ENCODE results near the gene FAM120A.

FAM120A gene

GRCh38 chr9:93486268-93486667, 34.8 kb downstream of the FAM120A start:
- DNase-seq (ENCODE audit: low spot score) = no peak
- H2BK120ac ChIP-seq (ENCODE audit: low read depth, low read length) = no peak overlapping the region
- H3K27me3 ChIP-seq (ENCODE audit: control insufficient read depth in 3 of 3, insufficient read depth in 3 of 3, low read depth in 1 of 3, low read length in 3 of 3) = no peaks in the 10 kb centered on the region
- no peak overlapping the region for H3K14ac ChIP-seq (ENCODE audit: low read length)
- H3K9me3 ChIP-seq (replicated peaks in 1 of 2; ENCODE audit: control insufficient read depth in 2 of 2, insufficient read depth in 1 of 2, low read depth in 1 of 2, low read length in 2 of 2) = no peaks in the 10 kb centered on the region
- no peak overlapping the region for H2BK5ac ChIP-seq (ENCODE audit: low read length)
- H4K8ac ChIP-seq (ENCODE audit: low read depth, low read length) = no peak overlapping the region
- H2BK12ac ChIP-seq (ENCODE audit: low read length) = no peak overlapping the region
- peaks cover 0 to 86% of the 10 kb centered on the region in 2 donors for H3K36me3 ChIP-seq (replicated peaks in 1 of 2; ENCODE audit: control insufficient read depth in 2 of 2, insufficient read depth in 2 of 2, low read length in 2 of 2)
- no peaks in the 10 kb centered on the region for H3K79me1 ChIP-seq (ENCODE audit: low read depth, low read length)
- no peak overlapping the region for H3K9ac ChIP-seq (ENCODE audit: low read depth, low read length, poor library complexity)
- no peak overlapping the region for H3K4me3 ChIP-seq (ENCODE audit: low read length in 2 of 2)
- H3K4me1 ChIP-seq (ENCODE audit: control insufficient read depth in 2 of 2, insufficient read depth in 1 of 2, low read depth in 1 of 2, low read length in 2 of 2) = peaks cover 0 to 5% of the 10 kb centered on the region in 2 donors
- H4K91ac ChIP-seq (ENCODE audit: low read depth, low read length, poor library complexity) = no peak overlapping the region
- H2BK15ac ChIP-seq (ENCODE audit: low read length) = no peak overlapping the region
- WGBS, 2 donors (ENCODE audit: extremely low coverage in 2 of 2, insufficient read length in 2 of 2, insufficient replicate concordance in 1 of 2) = no CpG with 5 or more reads among the region's 1 CpG
- no peak overlapping the region for H3K27ac ChIP-seq (replicated peaks; ENCODE audit: low read length)
- H2AK5ac ChIP-seq (ENCODE audit: low read depth, low read length) = no peak overlapping the region
- no peak overlapping the region for H3K23ac ChIP-seq (ENCODE audit: low read depth, low read length, poor library complexity)
- H3K4me2 ChIP-seq (ENCODE audit: insufficient read depth, low read length, poor library complexity, severe bottlenecking) = no peak overlapping the region
- H3K18ac ChIP-seq (ENCODE audit: low read length) = no peak overlapping the region
- no peak overlapping the region for H2AFZ ChIP-seq (ENCODE audit: low read length)
- no peak overlapping the region for H3K4ac ChIP-seq (ENCODE audit: low read length)

- H3K79me1 ChIP-seq (ENCODE audit: low read depth, low read length) = no peaks in the 10 kb centered on the region
- WGBS, 2 donors (ENCODE audit: extremely low coverage in 2 of 2, insufficient read length in 2 of 2, insufficient replicate concordance in 1 of 2) = no CpG with 5 or more reads among the region's 5 CpGs
- H4K8ac ChIP-seq (ENCODE audit: low read depth, low read length) = no peak overlapping the region
These were observed 36.8 kb downstream of the FAM120A start for GRCh38 chr9:93488244-93488643.

GRCh38 chr9:93491593-93492232, 40.2 kb downstream of the FAM120A start:
- Histone ChIP-seq H3K4me2 (ENCODE audit: insufficient read depth, low read length, poor library complexity, severe bottlenecking) (no peak overlapping the region), H2BK5ac (ENCODE audit: low read length) (no peak overlapping the region), H3K9me3 (replicated peaks in 1 of 2; ENCODE audit: control insufficient read depth in 2 of 2, insufficient read depth in 1 of 2, low read depth in 1 of 2, low read length in 2 of 2) (no peaks in the 10 kb centered on the region), H4K91ac (ENCODE audit: low read depth, low read length, poor library complexity) (no peak overlapping the region), H2AFZ (ENCODE audit: low read length) (no peak overlapping the region), H3K27ac (replicated peaks; ENCODE audit: low read length) (no peak overlapping the region), H2AK5ac (ENCODE audit: low read depth, low read length) (no peak overlapping the region), H3K4me1 (ENCODE audit: control insufficient read depth in 2 of 2, insufficient read depth in 1 of 2, low read depth in 1 of 2, low read length in 2 of 2) (peaks cover 0 to 2% of the 10 kb centered on the region in 2 donors), H3K4me3 (ENCODE audit: low read length in 2 of 2) (no peak overlapping the region), H2BK12ac (ENCODE audit: low read length) (no peak overlapping the region), H3K79me1 (ENCODE audit: low read depth, low read length) (no peaks in the 10 kb centered on the region), H4K8ac (ENCODE audit: low read depth, low read length) (no peak overlapping the region), H3K36me3 (replicated peaks in 1 of 2; ENCODE audit: control insufficient read depth in 2 of 2, insufficient read depth in 2 of 2, low read length in 2 of 2) (peaks cover 8 to 78% of the 10 kb centered on the region in 2 donors), H2BK15ac (ENCODE audit: low read length) (no peak overlapping the region), H3K27me3 (ENCODE audit: control insufficient read depth in 3 of 3, insufficient read depth in 3 of 3, low read depth in 1 of 3, low read length in 3 of 3) (no peaks in the 10 kb centered on the region), H3K4ac (ENCODE audit: low read length) (no peak overlapping the region), H3K14ac (ENCODE audit: low read length) (no peak overlapping the region), H3K23ac (ENCODE audit: low read depth, low read length, poor library complexity) (no peak overlapping the region), H3K9ac (ENCODE audit: low read depth, low read length, poor library complexity) (no peak overlapping the region), H2BK120ac (ENCODE audit: low read depth, low read length) (no peak overlapping the region), H3K18ac (ENCODE audit: low read length) (no peak overlapping the region)
- no CpG with 5 or more reads among the region's 3 CpGs for WGBS, 2 donors (ENCODE audit: extremely low coverage in 2 of 2, insufficient read length in 2 of 2, insufficient replicate concordance in 1 of 2)
- no peak for DNase-seq (ENCODE audit: low spot score)

More at GRCh38 chr9:93488244-93488643, 36.8 kb downstream of the FAM120A start:
- Histone ChIP-seq H2AK5ac (ENCODE audit: low read depth, low read length) (no peak overlapping the region), H3K23ac (ENCODE audit: low read depth, low read length, poor library complexity) (no peak overlapping the region), H3K9me3 (replicated peaks in 1 of 2; ENCODE audit: control insufficient read depth in 2 of 2, insufficient read depth in 1 of 2, low read depth in 1 of 2, low read length in 2 of 2) (no peaks in the 10 kb centered on the region), H2AFZ (ENCODE audit: low read length) (no peak overlapping the region), H3K4me1 (ENCODE audit: control insufficient read depth in 2 of 2, insufficient read depth in 1 of 2, low read depth in 1 of 2, low read length in 2 of 2) (peaks cover 0 to 2% of the 10 kb centered on the region in 2 donors), H2BK15ac (ENCODE audit: low read length) (no peak overlapping the region), H3K4ac (ENCODE audit: low read length) (no peak overlapping the region), H3K4me3 (ENCODE audit: low read length in 2 of 2) (no peak overlapping the region), H3K36me3 (replicated peaks in 1 of 2; ENCODE audit: control insufficient read depth in 2 of 2, insufficient read depth in 2 of 2, low read length in 2 of 2) (peaks cover 0 to 76% of the 10 kb centered on the region in 2 donors), H4K91ac (ENCODE audit: low read depth, low read length, poor library complexity) (no peak overlapping the region), H2BK5ac (ENCODE audit: low read length) (no peak overlapping the region), H2BK12ac (ENCODE audit: low read length) (no peak overlapping the region), H3K18ac (ENCODE audit: low read length) (no peak overlapping the region), H3K14ac (ENCODE audit: low read length) (no peak overlapping the region), H3K27ac (replicated peaks; ENCODE audit: low read length) (no peak overlapping the region), H3K27me3 (ENCODE audit: control insufficient read depth in 3 of 3, insufficient read depth in 3 of 3, low read depth in 1 of 3, low read length in 3 of 3) (no peaks in the 10 kb centered on the region), H2BK120ac (ENCODE audit: low read depth, low read length) (no peak overlapping the region), H3K9ac (ENCODE audit: low read depth, low read length, poor library complexity) (no peak overlapping the region), H3K4me2 (ENCODE audit: insufficient read depth, low read length, poor library complexity, severe bottlenecking) (no peak overlapping the region)
- DNase-seq (ENCODE audit: low spot score) = no peak

- Histone ChIP-seq H3K79me1 (ENCODE audit: low read depth, low read length) (no peaks in the 10 kb centered on the region), H2BK15ac (ENCODE audit: low read length) (no peak overlapping the region), H3K4ac (ENCODE audit: low read length) (no peak overlapping the region), H2AFZ (ENCODE audit: low read length) (no peak overlapping the region), H3K9ac (ENCODE audit: low read depth, low read length, poor library complexity) (no peak overlapping the region), H3K18ac (ENCODE audit: low read length) (no peak overlapping the region), H3K27me3 (ENCODE audit: control insufficient read depth in 3 of 3, insufficient read depth in 3 of 3, low read depth in 1 of 3, low read length in 3 of 3) (no peaks in the 10 kb centered on the region), H2AK5ac (ENCODE audit: low read depth, low read length) (no peak overlapping the region), H3K9me3 (replicated peaks in 1 of 2; ENCODE audit: control insufficient read depth in 2 of 2, insufficient read depth in 1 of 2, low read depth in 1 of 2, low read length in 2 of 2) (no peaks in the 10 kb centered on the region), H4K8ac (ENCODE audit: low read depth, low read length) (no peak overlapping the region), H3K23ac (ENCODE audit: low read depth, low read length, poor library complexity) (no peak overlapping the region), H3K4me2 (ENCODE audit: insufficient read depth, low read length, poor library complexity, severe bottlenecking) (no peak overlapping the region), H2BK120ac (ENCODE audit: low read depth, low read length) (no peak overlapping the region), H3K4me3 (ENCODE audit: low read length in 2 of 2) (no peak overlapping the region), H3K14ac (ENCODE audit: low read length) (no peak overlapping the region), H3K36me3 (replicated peaks in 1 of 2; ENCODE audit: control insufficient read depth in 2 of 2, insufficient read depth in 2 of 2, low read length in 2 of 2) (peaks cover 11 to 82% of the 10 kb centered on the region in 2 donors), H4K91ac (ENCODE audit: low read depth, low read length, poor library complexity) (no peak overlapping the region), H3K4me1 (ENCODE audit: control insufficient read depth in 2 of 2, insufficient read depth in 1 of 2, low read depth in 1 of 2, low read length in 2 of 2) (peaks cover 0 to 2% of the 10 kb centered on the region in 2 donors), H3K27ac (replicated peaks; ENCODE audit: low read length) (no peak overlapping the region), H2BK5ac (ENCODE audit: low read length) (no peak overlapping the region), H2BK12ac (ENCODE audit: low read length) (no peak overlapping the region)
- DNase-seq (ENCODE audit: low spot score) = no peak
- no CpG with 5 or more reads among the region's 5 CpGs for WGBS, 2 donors (ENCODE audit: extremely low coverage in 2 of 2, insufficient read length in 2 of 2, insufficient replicate concordance in 1 of 2)
These were observed 40.8 kb downstream of the FAM120A start for GRCh38 chr9:93492327-93492726.

All from neuronal stem cell (in vitro differentiated cells).